OCI-LY3 (cell line): ENCODE data around the gene GFER.
"Not testable (repeated sequence)": the region's sequence is repeated elsewhere in the genome, so short reads cannot be mapped to it uniquely, and the experiment has no call there.

ENCODE experiments used
- H2AFZ ChIP-seq: fragments of 200-600, 300-600 bp; shearing (Covaris generic); 2 replicates; pipeline ENCODE4 v1.6.0; 2014; ENCODE audit warnings: antibody characterized with exemption, low read depth, low read length
- H3K27ac ChIP-seq: fragments of 200-600, 300-600 bp; sonication (generic); 2 replicates; pipeline ENCODE4 v1.5.1; 2014; ENCODE audit warnings: mild to moderate bottlenecking, low read length, moderate library complexity, mixed read lengths
- H3K27me3 ChIP-seq: fragments of 200-600, 300-600 bp; sonication (generic); 2 replicates; pipeline ENCODE4 v1.6.1; 2014; ENCODE audit warnings: low read depth, low read length, mixed read lengths
- H3K36me3 ChIP-seq: fragments of 200-600, 300-600 bp; sonication (generic); replicated peaks from 2 replicates; pipeline ENCODE3; 2014; ENCODE audit warnings: low read depth, low read length, mixed read lengths
- H3K4me1 ChIP-seq: fragments of 300-600, 200-600 bp; sonication (generic); 2 replicates; pipeline ENCODE4 v1.6.1; 2014; ENCODE audit warnings: low read length, mixed read lengths
- H3K4me2 ChIP-seq: fragments of 200-600, 300-600 bp; sonication (generic); 2 replicates; pipeline ENCODE4 v1.6.1; 2014; ENCODE audit warnings: low read length, mixed read lengths
- H3K4me3 ChIP-seq: fragments of 300-600, 200-600 bp; sonication (generic); 2 replicates; pipeline ENCODE4 v1.5.1; 2014; ENCODE audit warnings: antibody characterized with exemption, mild to moderate bottlenecking, low read length, moderate library complexity
- H3K79me2 ChIP-seq: fragments of 300-600, 200-600 bp; shearing (Covaris generic); 2 replicates; pipeline ENCODE4 v1.6.1; 2014; ENCODE audit warnings: mild to moderate bottlenecking, low read length, mixed read lengths
- H3K9ac ChIP-seq: fragments of 300-600, 200-600 bp; shearing (Covaris generic); 2 replicates; pipeline ENCODE4 v1.6.0; 2014; ENCODE audit warnings: mild to moderate bottlenecking, low read length, moderate library complexity
- H3K9me3 ChIP-seq: fragments of 200-600, 300-600 bp; shearing (Covaris generic); 2 replicates; pipeline ENCODE4 v1.6.1; 2014; ENCODE audit warnings: low read length, mixed read lengths; ENCODE audit not compliant: insufficient read depth
- H4K20me1 ChIP-seq: fragments of 200-600, 300-600 bp; sonication (generic); 2 replicates; pipeline ENCODE4 v1.6.1; 2016; ENCODE audit warnings: low read length, mixed read lengths; ENCODE audit not compliant: insufficient read depth
- EZH2phosphoT487 ChIP-seq: fragments of 200-600 bp; shearing (Covaris generic); IDR thresholded peaks from 2 replicates; pipeline ENCODE4 v1.6.1; 2018; ENCODE audit warnings: antibody characterized with exemption, mixed run types, low read depth
- TF ChIP-seq, protein P1 (sequence below): fragments of 200-600, 300-600 bp; sonication (generic); IDR thresholded peaks from 2 replicates; pipeline ENCODE4 v1.5.1; 2014; ENCODE audit warnings: antibody characterized with exemption, low read length, low read depth

Gene GFER

DNA sequence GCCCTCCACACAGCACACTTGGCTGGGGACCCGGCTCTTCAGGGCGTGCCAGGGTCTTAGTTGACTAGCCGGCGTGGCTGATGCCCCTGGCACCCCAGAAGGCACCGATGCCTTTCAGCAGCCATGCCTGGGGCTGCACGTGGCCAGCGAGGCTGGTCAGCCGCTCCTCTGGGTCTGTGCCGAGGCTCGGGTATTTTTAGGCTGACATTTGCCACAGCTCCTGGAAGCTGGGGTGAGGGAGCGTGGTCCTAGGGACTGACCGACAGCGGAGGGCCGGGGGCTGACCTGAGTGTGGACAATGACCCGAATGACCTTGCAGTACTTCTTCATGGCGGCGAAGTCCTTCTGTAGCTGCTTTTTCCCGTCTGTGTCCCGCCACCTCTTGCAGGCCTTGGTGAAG, 33.4 kb upstream of the GFER start:
- TF ChIP-seq EZH2phosphoT487: no peak
- TF ChIP-seq, protein P1, sequence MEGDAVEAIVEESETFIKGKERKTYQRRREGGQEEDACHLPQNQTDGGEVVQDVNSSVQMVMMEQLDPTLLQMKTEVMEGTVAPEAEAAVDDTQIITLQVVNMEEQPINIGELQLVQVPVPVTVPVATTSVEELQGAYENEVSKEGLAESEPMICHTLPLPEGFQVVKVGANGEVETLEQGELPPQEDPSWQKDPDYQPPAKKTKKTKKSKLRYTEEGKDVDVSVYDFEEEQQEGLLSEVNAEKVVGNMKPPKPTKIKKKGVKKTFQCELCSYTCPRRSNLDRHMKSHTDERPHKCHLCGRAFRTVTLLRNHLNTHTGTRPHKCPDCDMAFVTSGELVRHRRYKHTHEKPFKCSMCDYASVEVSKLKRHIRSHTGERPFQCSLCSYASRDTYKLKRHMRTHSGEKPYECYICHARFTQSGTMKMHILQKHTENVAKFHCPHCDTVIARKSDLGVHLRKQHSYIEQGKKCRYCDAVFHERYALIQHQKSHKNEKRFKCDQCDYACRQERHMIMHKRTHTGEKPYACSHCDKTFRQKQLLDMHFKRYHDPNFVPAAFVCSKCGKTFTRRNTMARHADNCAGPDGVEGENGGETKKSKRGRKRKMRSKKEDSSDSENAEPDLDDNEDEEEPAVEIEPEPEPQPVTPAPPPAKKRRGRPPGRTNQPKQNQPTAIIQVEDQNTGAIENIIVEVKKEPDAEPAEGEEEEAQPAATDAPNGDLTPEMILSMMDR: no peak
- no peak overlapping the region for H3K9ac ChIP-seq
- no peak overlapping the region for H3K4me3 ChIP-seq
- H3K4me1 ChIP-seq: no peaks in the 10 kb centered on the region
- no peaks in the 10 kb centered on the region for H4K20me1 ChIP-seq
- no peaks in the 10 kb centered on the region for H3K79me2 ChIP-seq
- H3K27ac ChIP-seq: no peak overlapping the region
- no peak overlapping the region for H3K4me2 ChIP-seq
- H2AFZ ChIP-seq: no peak overlapping the region
- no peaks in the 10 kb centered on the region for H3K36me3 ChIP-seq
- no peaks in the 10 kb centered on the region for H3K27me3 ChIP-seq
- no peaks in the 10 kb centered on the region for H3K9me3 ChIP-seq

- Histone ChIP-seq H2AFZ (no peak overlapping the region), H3K9ac (no peak overlapping the region), H3K27ac (no peak overlapping the region), H3K4me3 (no peak overlapping the region), H3K36me3 (no peaks in the 10 kb centered on the region), H4K20me1 (no peaks in the 10 kb centered on the region), H3K27me3 (no peaks in the 10 kb centered on the region), H3K4me1 (no peaks in the 10 kb centered on the region; the same call in 1 of the 2 replicates), H3K9me3 (no peaks in the 10 kb centered on the region), H3K4me2 (no peak overlapping the region), H3K79me2 (no peaks in the 10 kb centered on the region)
- TF ChIP-seq EZH2phosphoT487: no peak
- TF ChIP-seq, protein P1: no peak
Measured at GRCh38 chr16:1953734-1954133, 30.3 kb upstream of the GFER start.

DNA sequence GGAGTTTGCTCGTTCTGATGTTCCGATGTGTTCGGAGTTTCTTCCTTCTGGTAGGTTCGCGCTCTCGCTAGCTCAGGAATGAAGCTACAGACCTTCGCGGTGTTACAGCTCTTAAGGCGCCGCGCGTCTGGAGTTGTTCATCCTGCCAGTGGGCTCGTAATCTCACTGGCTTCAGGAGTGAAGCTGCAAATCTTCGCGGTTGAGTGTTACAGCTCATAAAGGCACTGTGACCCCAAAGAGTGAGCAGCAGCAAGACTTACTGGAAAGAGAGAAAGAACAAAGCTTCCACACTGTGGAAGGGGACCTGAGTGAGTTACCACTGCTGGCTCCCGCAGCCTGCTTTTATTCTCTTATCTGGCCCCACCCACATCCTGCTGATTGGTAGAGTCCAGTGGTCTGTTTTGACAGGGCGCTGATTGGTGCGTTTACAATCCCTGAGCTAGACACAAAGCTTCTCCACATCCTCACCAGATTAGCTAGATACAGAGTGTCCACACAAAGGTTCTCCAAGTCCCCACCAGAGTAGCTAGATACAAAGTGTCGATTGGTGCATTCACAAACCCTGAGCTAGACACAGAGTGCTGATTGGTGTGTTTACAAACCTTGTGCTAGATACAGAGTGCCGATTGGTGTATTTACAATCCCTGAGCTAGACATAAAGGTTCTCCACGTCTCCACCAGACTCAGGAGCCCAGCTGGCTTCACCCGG, 26.4 kb upstream of the GFER start:
- H4K20me1 ChIP-seq: peaks cover 16% of the 10 kb centered on the region
- peaks cover 30% of the 10 kb centered on the region for H3K79me2 ChIP-seq
- H3K27ac ChIP-seq, H3K9me3 ChIP-seq, H3K4me2 ChIP-seq, H2AFZ ChIP-seq, H3K36me3 ChIP-seq, H3K27me3 ChIP-seq, H3K9ac ChIP-seq, H3K4me3 ChIP-seq: not testable (repeated sequence)
- peaks cover 27% of the 10 kb centered on the region for H3K4me1 ChIP-seq

DNA sequence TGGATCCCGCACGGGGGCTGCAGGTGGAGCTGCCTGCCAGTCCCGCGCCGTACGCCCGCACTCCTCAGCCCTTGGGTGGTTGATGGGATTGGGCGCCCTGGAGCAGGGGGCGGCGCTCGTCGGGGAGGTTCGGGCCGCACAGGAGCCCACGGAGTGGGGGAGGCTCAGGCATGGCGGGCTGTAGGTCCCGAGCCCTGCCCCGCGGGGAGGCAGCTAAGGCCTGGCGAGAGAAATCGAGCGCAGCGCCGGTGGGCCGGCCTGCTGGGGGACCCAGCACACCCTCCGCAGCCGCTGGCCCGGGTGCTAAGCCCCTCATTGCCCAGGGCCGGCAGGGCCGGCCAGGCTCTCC, 25.9 kb upstream of the GFER start:
- H3K27ac ChIP-seq, H3K4me3 ChIP-seq, H3K9me3 ChIP-seq, H2AFZ ChIP-seq, H3K9ac ChIP-seq, H3K27me3 ChIP-seq, H3K4me2 ChIP-seq: not testable (repeated sequence)
- Histone ChIP-seq H3K79me2 (peaks cover 35% of the 10 kb centered on the region), H4K20me1 (peaks cover 22% of the 10 kb centered on the region), H3K4me1 (peaks cover 32% of the 10 kb centered on the region), H3K36me3 (peaks cover 13% of the 10 kb centered on the region)

DNA sequence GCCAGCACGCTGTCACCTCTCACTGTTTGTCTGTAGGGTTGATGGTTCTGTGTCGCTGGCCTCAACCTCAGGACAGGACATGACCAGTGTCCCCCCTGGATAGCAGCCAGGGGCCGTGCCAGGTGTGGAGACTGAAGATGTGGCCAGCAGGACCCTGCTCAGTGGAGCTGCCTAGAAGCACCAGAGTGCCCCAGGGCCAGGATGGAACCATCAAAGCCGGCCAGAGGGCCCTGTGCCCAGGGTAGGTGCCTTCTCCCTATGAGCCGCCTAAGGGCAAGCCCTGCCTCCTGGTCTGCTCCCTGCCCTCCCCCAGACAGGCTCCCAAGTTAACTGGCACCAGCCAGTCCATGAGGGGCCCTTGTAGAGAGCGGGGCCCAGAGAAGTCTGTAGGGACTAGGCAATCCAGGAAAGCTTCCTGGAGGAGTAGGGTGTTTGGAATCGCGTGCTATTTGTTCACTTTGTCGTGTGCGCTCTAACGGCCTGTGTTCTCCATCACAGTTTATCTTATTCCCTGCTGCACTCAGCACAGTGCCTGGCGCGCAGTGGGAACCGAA, 25.2 kb upstream of the GFER start:
- Histone ChIP-seq H3K79me2 (peaks cover 42% of the 10 kb centered on the region), H3K9me3 (no peaks in the 10 kb centered on the region), H2AFZ (peak overlapping the region; percentile 89; the same call in 1 of the 2 replicates), H3K27me3 (no peaks in the 10 kb centered on the region), H3K27ac (no peak overlapping the region), H3K4me3 (peak overlapping the region; percentile 89), H3K9ac (peak overlapping the region; percentile 41; the same call in 1 of the 2 replicates), H4K20me1 (peaks cover 28% of the 10 kb centered on the region), H3K4me1 (peaks cover 34% of the 10 kb centered on the region), H3K4me2 (peak overlapping the region; percentile 84), H3K36me3 (peaks cover 20% of the 10 kb centered on the region)
- no peak for TF ChIP-seq EZH2phosphoT487
- TF ChIP-seq, protein P1: no peak
